GM20000 (cell line): ENCODE data around the gene CELF2.

ENCODE experiments used
- DNase-seq: peaks from one replicate; pipeline ENCODE4 v3.0.0; 2012; ENCODE audit warnings: low spot score
- TF ChIP-seq, protein P1 (sequence below): IDR thresholded peaks from 2 replicates; pipeline ENCODE4 v1.5.1; 2012; ENCODE audit warnings: mild to moderate bottlenecking, control low read depth; ENCODE audit errors: extremely low read depth, missing control alignments

CELF2 gene

DNA sequence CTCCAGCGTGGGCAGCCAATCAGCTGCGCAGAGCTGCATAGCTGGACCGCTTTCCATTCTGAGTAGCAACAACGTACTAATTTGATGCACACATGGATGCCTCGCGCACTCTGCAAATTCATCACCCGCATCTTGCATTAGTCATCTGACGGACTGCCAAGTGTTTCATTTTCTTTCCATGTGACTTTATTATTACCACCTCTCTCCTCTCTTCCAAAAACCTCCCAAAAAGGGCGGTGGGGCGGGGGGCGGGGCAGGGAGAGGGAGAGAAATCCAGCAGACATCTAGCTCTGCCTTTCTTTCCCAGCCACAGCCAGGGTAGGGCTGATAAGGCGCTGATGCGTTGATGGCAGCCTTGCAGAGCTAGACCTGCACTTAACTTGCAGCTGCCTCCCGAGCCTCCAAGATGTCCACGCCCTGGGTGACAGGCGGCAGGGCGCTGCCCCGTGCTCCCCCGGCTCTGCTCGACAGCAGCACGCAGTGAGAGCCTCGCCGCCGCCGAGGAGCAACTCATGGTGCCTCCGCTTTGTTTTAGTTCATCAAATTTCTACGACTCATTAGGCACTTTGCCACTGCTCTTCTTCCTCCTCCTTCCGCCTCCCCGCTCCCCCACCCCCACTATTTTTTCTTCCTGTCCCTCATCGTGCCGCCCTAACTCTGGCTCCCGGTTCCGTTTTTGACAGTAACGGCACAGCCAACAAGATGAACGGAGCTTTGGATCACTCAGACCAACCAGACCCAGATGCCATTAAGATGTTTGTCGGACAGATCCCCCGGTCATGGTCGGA, 147.3 kb downstream of the CELF2 start:
- TF ChIP-seq, protein P1, sequence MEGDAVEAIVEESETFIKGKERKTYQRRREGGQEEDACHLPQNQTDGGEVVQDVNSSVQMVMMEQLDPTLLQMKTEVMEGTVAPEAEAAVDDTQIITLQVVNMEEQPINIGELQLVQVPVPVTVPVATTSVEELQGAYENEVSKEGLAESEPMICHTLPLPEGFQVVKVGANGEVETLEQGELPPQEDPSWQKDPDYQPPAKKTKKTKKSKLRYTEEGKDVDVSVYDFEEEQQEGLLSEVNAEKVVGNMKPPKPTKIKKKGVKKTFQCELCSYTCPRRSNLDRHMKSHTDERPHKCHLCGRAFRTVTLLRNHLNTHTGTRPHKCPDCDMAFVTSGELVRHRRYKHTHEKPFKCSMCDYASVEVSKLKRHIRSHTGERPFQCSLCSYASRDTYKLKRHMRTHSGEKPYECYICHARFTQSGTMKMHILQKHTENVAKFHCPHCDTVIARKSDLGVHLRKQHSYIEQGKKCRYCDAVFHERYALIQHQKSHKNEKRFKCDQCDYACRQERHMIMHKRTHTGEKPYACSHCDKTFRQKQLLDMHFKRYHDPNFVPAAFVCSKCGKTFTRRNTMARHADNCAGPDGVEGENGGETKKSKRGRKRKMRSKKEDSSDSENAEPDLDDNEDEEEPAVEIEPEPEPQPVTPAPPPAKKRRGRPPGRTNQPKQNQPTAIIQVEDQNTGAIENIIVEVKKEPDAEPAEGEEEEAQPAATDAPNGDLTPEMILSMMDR: no peak
- peak; percentile 76 for DNase-seq

DNA sequence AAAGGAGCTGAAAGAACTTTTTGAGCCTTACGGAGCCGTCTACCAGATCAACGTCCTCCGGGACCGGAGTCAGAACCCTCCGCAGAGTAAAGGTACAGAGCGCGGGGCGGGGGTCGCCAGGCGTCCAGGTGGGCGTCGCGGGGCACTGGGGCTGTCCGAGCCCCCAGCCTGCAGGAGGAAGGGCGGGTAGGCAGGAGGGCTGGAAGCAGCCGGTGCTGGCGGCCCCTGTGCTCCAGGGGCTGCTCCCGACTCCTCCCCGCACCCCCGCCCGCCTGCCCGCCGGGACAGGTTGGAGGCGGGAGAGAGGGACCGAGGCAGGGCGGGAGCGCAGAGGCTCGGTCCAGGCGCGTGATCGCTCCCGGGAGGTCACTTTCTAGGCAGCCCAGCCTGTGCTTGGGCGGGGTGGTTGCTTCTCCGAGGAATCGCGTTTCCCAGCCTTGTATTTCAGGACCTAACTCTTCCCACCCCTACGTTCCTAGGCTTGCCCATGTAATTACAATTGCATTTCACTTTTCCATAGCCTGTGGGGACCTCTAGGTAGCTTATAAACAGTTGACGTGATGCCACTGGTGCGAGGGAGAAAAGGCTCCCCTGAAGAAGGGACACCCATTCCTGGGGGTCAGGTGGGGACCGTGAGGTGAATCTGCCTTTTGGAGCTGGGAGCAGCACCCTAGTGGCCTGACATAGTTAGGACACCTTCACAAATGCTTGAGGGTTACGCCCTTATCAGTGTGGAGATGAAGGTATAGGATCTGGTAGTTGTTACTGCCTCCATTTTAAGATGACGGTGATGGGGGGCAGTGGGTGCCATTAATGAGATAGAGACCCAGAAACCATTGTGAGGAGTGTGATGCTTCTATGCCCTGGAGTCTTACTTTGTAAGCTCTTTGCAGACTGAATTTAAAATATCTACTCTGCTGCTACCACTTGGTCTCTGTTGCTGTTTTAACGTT, 148.2 kb downstream of the CELF2 start:
- TF ChIP-seq, protein P1: peak; percentile 58
- DNase-seq: peak; percentile 83

DNA sequence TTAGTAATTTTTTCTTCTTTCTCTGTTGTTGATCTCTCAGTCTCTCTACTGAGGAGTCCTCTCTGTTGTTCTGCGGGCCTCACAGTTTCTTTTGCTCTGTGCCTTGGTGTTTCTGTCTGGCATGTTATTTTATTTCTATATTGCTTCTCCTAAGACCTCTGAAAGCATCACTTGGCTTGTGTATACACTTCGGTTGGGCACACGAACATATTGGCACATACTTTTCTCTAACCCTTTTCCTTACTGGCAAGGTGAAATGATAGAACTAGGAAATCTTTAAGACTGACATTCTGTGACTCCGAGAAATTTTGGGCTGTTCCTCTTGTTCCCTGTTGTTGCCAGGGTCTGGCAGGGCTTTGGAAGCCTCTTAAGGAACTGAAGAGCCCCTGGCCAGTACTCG, 148.9 kb downstream of the CELF2 start:
- DNase-seq: no peak
- TF ChIP-seq, protein P1: no peak

DNA sequence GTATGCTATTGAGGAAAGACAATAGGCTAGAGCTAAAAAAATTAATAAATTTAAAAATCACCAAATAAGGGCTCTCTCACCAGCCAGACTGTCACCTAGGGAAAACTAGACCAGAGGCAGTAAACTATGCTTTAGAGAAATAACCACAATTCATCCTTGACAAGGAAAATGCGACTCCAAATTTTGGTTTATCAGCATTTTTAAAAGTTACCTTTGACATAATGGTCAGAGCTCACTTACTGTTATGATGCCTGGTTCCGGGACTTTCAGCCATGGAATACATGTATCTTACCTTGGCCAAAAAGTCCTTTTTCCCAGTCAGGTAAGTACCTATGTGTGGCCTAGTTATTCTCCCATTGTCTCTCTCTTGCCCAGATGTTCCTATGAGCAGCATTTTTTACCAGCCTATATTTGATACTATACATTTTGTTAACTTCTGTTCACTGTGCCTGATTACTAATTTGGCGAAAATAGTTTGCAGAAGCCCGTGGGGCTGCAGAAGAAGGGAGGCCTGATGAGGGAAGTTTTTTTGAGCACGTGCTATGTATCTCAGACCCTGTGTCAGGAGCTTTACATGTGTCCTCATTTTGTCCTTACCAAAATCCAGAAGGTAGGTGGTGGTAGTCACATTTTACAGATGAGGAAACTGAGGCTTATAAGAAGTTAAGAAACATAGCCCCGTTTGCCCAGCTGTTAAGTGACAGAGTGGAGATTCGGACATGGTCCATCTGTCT, 149.7 kb downstream of the CELF2 start:
- TF ChIP-seq, protein P1: no peak
- no peak for DNase-seq

DNA sequence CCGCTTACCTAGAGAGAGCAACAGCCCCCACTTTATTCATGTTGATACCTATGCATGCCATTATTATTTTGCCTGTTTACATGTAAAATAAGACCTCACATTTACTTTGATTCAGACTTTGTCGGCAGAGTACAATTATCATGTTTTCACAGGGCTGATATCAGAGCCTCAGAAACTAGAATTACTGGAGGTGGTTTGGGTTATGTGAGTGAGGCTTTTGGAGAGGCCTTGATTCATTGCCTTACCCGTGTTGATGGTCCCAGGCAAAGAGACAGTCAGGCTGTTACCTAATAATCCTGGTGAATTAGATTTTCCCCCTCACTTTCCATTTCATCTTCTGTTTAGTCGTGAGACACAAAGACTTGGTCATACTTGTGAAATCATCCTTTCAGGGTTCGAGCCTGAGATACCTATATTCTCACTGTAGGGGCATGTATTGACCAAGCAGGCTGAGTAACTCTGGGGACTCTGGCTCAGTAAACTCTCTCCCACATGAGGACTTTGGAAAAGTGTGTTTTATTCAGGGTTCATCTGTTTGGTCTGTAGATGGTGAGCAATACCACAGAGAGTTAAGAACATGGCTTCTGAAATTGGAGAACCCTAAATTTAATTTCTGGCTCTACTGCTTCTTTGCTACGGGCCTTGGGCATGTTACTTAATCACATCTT, 150.9 kb downstream of the CELF2 start:
- TF ChIP-seq, protein P1: no peak
- no peak for DNase-seq

DNA sequence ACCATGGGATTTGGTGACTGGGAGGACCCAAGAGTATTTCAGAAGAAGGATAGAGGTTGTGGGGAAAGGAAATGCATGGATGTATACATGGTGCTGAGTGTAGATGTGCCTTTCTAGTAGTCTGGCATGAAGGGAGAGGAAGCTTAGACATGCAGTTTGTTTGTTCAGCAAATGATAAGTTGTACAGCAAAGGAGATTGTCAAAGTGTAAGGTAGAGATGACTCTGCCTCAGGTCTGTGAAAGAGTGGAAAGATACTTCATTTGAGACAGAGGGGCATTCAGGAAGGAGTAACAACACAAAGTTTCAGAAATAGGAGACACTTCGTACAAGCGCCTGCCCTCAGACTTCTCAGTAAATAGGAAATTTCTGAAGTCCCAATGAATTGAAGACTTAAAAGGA, 152.3 kb downstream of the CELF2 start:
- DNase-seq: no peak
- TF ChIP-seq, protein P1: no peak
